ENCODE results near the gene MZF1.
"Not testable (repeated sequence)": the region's sequence is repeated elsewhere in the genome, so short reads cannot be mapped to it uniquely, and the experiment has no call there.

Gene MZF1

DNA sequence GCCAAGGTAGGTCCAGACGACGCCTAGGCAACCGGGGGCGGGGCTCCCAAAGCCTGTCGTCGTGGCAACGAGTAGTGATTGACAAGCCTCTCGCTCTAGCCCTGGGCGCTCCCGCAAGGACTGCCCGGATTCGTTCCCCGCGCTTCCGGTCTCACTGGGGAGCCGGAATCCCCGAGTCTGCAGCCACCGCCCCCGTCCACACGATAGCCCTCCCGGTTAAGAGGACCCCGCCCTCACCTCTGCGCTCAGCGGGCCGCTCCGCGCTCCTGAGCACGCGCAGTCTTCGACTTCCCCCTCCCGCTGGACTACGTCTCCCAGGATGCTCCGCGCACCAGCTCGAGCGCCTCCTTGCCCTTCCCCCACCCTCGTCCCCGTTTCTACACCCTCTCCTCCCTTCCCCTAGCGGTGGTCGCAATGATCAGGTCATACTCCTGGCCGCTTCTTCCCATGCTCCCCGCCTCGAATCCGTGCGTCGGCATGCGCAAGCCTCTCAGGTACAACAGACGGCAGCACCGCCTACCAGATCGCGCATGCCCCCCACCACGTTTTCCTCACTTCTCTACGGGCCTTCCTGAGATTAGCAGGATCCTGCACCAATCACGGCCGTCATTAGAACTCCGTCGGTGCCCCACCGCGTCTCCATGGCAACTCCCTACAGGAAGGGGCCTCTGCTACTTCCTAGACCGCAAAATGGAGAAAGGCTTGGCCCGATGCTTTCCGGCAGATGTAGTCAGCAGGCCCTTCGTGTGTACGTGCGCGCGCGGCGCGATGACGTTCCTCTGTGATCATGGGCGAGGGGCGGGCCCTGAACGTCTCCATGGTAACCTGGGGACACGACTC lies at the start of gene MZF1:
TSS of gene MZF1 (minus strand) at position 518 of the 840 bp plus-strand sequence. CDS start 1,946 bp downstream, outside the sequence.
- Mint-ChIP-seq H3K27ac (peak within 1 kb of the TSS; percentile 99), H3K9me3 (no peaks in the 10 kb centered on the region), H3K36me3 (ENCODE audit: low read depth) (peaks cover 12% of the 10 kb centered on the region), H3K4me1 (ENCODE audit: low read depth) (peaks cover 33% of the 10 kb centered on the region), H3K4me3 (peak within 1 kb of the TSS; percentile 96), H3K27me3 (ENCODE audit: low read depth) (no peaks in the 10 kb centered on the region)

DNA sequence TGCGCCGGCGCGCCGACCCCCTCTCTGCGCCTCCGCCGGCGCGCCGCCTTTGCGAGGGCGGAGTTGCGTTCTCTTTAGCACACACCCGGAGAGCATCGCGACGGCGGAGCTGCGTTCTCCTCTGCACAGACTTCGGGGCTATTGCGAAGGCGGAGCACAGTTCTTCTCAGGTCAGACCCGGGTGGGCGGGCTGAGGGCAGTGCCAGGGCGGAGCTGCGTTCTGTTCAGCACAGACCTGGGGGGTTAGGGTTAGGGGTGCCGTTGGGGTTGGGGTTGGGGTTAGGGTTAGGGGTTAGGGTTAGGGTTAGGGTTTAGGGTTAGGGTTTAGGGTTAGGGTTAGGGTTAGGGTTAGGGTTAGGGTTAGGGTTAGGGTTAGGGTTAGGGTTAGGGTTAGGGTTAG lies 34.1 kb upstream of the MZF1 start:
- H3K4me3 Mint-ChIP-seq; H3K9me3 Mint-ChIP-seq; H3K27me3 Mint-ChIP-seq (ENCODE audit: low read depth); H3K4me1 Mint-ChIP-seq (ENCODE audit: low read depth); H3K27ac Mint-ChIP-seq; H3K36me3 Mint-ChIP-seq (ENCODE audit: low read depth): not testable (repeated sequence)

DNA sequence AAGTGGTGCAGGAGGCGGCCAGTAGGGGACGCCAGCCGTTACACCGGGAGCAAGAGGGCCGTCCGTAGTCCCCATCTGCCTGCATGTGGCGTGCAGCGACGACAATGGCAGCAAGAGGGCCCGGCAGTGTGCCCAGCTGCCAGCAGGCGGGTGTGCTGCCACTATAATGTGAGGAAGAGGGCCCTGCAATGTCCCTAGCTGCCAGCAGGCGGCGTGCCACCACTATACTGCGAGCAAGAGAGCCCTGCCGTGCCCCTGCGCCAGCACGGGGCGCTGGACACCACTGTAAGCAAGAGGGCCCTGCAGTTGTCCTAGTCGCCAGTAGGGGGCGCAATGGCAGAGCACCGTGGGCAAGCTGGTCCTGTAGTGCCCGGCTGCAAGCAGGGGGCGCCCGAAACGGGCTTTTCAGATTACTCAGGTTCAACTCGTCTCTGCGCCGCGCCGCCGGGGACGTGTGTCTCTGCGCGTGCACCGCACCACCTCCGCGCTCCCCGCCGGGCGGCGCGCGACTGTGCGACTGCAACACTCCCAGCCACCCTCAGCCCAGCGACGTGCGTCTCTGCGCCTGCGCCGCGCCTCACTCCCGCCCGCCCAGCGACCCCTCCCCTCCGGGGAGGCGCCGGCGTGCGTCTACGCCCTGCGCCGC lies 33.2 kb upstream of the MZF1 start:
- not testable (repeated sequence) for H3K27me3 Mint-ChIP-seq (ENCODE audit: low read depth); H3K27ac Mint-ChIP-seq; H3K9me3 Mint-ChIP-seq; H3K4me1 Mint-ChIP-seq (ENCODE audit: low read depth); H3K4me3 Mint-ChIP-seq; H3K36me3 Mint-ChIP-seq (ENCODE audit: low read depth)

DNA sequence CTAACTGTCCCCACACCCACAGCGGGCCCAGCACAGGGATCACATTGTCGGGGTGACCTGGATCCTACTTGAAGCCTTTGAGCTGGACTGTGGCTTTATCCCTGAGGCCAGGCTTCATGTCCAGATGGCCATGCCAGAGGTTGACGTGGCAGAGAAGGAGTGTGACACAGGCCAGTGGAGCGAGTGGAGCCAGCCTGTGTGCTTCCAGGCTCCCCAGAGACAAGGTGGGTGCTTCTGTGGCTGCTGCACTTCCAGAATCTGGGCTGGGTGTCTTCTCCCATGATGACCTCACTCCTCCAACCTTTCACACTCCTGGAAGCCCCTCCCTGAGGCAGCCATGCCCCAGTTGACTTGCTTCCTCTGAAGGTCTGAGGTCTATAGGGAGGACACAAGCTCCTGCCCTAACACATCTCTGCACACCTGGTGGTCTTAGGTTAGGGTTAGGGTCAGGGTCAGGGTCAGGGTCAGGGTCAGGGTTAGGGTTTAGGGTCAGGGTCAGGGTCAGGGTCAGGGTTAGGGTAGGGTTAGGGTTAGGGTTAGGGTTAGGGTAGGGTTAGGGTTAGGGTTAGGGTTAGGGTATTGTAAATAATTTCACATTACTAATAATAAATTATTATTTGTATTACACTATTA lies 13.1 kb upstream of the MZF1 start:
- no peak overlapping the region for H3K27ac Mint-ChIP-seq

DNA sequence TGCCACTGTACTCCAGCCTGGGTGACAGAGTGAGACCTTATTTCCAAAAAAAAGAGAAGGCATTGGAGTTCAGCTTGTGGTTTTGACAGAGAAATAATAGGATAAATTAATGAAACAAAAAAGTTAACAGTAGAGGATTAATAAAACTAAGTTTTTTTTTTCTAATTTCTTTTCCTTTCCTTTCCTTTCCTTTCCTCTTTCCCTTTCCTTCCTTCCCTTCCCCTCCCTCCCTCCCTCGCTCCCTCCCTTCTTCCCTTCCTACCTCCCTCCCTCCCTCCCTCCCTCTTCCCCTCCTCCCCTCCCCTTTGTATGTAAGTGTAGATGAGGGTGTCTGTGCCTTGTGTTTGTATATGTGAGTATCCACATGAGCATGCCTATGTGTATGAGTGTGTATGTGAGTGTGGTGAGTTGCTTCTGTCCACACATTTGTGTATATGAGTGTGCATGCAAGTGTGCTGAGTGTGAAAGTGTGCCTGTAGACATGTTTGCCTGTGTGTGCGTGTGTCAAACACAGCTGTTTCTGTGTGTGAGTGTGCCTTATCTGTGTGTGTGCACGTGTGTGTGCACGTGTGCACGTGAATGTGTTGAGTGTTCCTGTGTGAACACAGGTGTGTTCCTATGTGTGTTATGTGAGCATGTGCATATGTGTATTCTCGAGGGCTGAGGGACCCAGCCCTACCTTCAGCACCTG lies 12.5 kb upstream of the MZF1 start:
- Mint-ChIP-seq H3K36me3 (ENCODE audit: low read depth) (peaks cover 12% of the 10 kb centered on the region), H3K27me3 (ENCODE audit: low read depth) (no peaks in the 10 kb centered on the region), H3K4me3 (no peak overlapping the region), H3K4me1 (ENCODE audit: low read depth) (peaks cover 10% of the 10 kb centered on the region), H3K27ac (no peak overlapping the region), H3K9me3 (no peaks in the 10 kb centered on the region)

More for the DNA sequence above, 13.1 kb upstream of the MZF1 start:
- H3K9me3 Mint-ChIP-seq = no peaks in the 10 kb centered on the region
- H3K27me3 Mint-ChIP-seq (ENCODE audit: low read depth) = no peaks in the 10 kb centered on the region
- peaks cover 4% of the 10 kb centered on the region for H3K4me1 Mint-ChIP-seq (ENCODE audit: low read depth)
- no peak overlapping the region for H3K4me3 Mint-ChIP-seq
- peaks cover 11% of the 10 kb centered on the region for H3K36me3 Mint-ChIP-seq (ENCODE audit: low read depth)

DNA sequence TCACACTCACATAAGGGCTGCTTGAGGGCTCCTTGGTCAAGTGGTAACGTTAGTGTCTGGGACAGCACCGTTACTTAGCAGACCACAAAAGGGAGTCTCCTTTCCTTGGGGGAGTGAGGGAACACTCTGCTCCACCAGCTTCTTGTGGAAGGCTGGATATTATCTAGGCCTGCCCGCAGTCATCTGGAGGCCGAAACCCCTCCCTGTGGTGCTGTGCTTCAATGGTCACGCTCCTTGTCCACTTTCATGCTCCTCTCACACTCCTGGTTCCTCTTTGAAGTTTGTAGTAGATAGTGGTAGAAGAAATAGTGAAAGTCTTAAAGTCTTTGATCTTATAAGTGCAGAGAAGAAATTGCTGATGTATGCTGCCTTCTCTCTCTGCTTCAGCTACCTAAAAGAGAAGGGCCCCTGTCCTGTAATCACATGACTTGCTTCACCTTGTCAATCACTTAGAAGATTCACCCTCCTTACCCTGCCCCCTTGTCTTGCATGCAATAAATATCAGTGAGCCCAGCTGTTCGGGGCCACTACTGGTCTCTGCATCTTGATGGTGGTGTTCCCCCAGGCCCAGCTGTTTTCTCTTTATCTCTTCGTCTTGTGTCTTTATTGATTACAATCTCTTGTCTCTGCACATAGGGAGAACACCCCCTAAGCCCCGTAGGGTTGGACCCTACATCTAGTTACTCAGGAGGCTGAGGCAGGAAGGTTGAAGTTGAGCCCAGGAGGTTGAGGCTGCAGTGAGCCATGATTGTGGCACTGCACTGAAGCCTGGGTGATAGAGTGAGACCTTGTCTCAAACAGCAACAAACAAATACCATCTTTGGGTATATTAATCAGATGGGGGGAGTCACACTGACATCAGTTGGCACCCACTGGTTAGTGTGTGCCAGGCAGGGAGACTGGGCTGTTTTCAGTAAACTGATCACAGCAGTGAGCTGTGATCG lies 11.6 kb upstream of the MZF1 start:
- peaks cover 12% of the 10 kb centered on the region for H3K36me3 Mint-ChIP-seq (ENCODE audit: low read depth)
- no peak overlapping the region for H3K27ac Mint-ChIP-seq

DNA sequence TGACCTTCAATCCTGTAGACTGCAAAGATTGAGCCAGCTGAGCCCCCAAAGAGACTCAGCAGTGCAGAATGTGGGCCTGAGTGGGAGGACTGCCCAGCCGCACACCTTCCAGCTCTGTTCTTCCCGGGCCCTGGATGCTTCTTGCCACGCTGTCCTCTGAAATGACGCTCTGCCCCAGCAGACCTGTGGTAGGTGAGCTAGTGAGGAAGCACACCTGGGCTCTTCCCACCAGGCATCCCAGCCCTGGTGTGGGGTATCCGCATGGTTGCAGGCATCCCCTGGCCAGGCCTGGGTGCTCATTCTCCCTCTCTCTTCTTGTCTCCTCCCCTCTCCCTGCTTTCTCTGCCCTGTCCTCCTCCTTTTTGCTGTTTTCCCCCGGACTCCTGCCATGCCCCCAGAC lies 9.8 kb upstream of the MZF1 start:
- H3K9me3 Mint-ChIP-seq = no peaks in the 10 kb centered on the region
- H3K27ac Mint-ChIP-seq = no peak overlapping the region
- peaks cover 15% of the 10 kb centered on the region for H3K4me1 Mint-ChIP-seq (ENCODE audit: low read depth)
- H3K27me3 Mint-ChIP-seq (ENCODE audit: low read depth) = no peaks in the 10 kb centered on the region
- H3K36me3 Mint-ChIP-seq (ENCODE audit: low read depth) = peaks cover 12% of the 10 kb centered on the region
- no peak overlapping the region for H3K4me3 Mint-ChIP-seq

More for the DNA sequence above, 11.6 kb upstream of the MZF1 start:
- no peak overlapping the region for H3K4me3 Mint-ChIP-seq
- peaks cover 10% of the 10 kb centered on the region for H3K4me1 Mint-ChIP-seq (ENCODE audit: low read depth)
- no peaks in the 10 kb centered on the region for H3K27me3 Mint-ChIP-seq (ENCODE audit: low read depth)
- no peaks in the 10 kb centered on the region for H3K9me3 Mint-ChIP-seq

DNA sequence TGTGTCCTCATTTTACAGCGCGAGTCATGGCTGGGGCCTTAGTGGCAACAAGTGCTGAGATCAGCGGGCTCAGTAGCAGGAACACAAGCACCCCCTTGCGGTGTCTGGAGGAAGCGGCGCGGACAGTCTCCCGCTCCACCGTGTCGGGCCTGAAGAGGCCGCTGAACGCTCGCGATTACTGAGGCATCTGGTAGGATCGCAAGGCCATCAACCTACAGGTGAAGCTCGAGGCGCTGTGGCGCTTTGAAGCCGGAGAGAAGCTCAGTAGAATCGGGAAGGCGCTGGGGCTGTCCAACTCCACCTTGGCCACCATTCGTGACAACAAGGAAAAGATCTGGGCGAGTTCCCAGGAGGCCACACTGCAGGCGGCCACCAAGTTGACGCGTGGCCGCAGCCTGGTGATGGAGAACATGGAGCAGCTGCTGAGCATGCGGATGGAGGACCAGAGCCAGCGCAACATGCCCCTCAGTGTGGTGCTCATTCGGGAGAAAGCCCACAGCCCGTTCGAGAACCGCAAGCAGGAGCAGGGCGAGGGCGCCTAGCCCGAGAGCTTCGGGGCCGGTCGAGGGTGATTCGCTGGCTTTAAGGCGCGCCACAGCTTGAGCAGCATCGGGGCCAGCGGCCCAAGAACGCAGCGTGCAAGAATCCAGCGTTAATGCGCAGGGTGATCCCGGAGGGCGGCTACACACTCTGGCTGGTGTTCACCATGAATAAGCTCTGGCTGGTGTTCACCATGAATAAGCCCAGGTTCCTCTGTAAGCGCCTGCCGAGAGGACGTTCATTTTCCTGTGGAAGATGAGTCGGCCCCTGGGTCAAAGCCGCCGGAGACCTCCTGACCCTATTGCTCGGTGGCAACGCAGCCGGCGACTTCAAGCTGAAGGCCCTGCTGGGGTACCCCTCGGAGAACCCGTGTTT lies 8.3 kb upstream of the MZF1 start:
- Mint-ChIP-seq H3K27ac (peak overlapping the region; percentile 75), H3K9me3 (no peaks in the 10 kb centered on the region), H3K36me3 (ENCODE audit: low read depth) (peaks cover 12% of the 10 kb centered on the region), H3K4me3 (no peak overlapping the region), H3K27me3 (ENCODE audit: low read depth) (no peaks in the 10 kb centered on the region), H3K4me1 (ENCODE audit: low read depth) (peaks cover 19% of the 10 kb centered on the region)

DNA sequence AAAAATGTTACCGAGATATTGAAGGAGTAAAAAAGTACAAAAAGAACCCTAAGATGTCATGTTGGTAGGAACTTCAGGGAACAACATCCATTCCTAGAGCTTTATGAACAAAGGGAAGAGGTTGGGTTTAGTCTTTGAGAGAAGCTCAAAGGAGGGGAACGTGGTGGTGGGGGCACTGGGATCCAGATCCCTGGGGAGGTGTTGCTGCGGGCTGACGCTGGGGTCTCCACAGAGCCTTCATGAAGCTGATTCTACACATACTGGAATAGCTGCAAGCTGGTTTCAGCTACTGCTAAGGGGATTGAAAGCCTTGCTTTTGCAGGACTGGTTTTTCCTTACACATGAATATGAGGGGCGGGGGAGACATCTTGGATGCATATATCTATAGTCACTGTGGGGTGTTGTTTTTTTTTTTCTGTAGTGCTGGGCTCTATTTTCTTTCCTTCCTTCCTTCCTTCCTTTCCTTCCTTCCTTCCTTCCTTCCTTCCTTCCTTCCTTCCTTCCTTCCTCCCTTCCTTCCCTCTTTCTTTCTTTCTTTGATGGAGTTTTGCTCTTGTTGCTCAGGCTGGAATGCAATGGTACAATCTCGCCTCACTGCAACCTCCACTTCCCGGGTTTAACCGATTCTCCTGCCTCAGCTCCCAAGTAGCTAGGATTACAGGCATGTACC lies 6.5 kb upstream of the MZF1 start:
- Mint-ChIP-seq H3K27ac (no peak overlapping the region), H3K4me3 (no peak overlapping the region), H3K36me3 (ENCODE audit: low read depth) (peaks cover 11% of the 10 kb centered on the region), H3K27me3 (ENCODE audit: low read depth) (no peaks in the 10 kb centered on the region), H3K4me1 (ENCODE audit: low read depth) (peaks cover 22% of the 10 kb centered on the region), H3K9me3 (no peaks in the 10 kb centered on the region)

DNA sequence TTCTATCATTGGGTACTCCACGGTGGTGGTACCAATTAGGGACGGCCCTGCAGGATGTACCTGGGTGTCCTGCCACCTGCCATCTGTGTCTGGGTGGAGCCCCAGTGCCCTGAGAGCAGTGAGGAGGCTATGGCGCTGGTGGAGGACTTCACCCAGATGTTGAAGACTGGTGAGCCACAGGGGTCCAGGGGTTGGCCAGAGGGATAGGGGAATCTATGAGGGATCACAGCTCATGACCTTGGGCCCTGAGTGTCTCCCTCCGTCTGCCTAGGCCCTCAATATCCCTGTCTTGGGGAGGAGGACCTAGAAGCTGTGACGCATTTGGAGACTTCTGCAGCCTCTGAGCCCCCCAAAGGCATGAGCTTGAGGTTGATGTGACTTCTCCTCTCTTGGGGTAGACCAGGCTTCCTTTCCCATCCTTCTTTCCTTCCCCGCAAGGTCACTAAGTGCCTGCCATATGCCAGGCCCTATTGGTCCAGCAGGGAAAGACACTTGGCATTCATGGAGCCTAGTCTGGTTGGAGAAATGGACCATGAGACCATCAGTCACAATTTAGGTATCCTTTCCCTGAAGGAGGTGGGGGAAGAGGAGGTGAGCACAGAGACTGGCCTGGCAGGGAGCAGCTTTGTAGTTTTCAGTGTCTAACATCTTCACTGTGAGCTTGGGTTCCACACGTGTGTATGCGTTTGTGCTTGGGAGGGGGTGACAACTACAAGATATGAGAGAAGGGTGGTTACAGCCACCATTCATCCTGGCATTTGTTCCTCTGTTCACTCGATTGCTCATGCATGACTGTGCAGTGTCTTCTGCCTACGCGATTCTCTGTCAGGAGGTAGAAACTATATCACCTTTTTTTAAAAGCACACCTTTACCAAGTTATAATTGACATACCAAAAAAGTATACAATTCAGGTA lies 5.1 kb upstream of the MZF1 start:
- Mint-ChIP-seq H3K27ac (no peak overlapping the region), H3K4me3 (no peak overlapping the region), H3K36me3 (ENCODE audit: low read depth) (peaks cover 10% of the 10 kb centered on the region), H3K9me3 (no peaks in the 10 kb centered on the region), H3K27me3 (ENCODE audit: low read depth) (no peaks in the 10 kb centered on the region), H3K4me1 (ENCODE audit: low read depth) (peaks cover 30% of the 10 kb centered on the region)

DNA sequence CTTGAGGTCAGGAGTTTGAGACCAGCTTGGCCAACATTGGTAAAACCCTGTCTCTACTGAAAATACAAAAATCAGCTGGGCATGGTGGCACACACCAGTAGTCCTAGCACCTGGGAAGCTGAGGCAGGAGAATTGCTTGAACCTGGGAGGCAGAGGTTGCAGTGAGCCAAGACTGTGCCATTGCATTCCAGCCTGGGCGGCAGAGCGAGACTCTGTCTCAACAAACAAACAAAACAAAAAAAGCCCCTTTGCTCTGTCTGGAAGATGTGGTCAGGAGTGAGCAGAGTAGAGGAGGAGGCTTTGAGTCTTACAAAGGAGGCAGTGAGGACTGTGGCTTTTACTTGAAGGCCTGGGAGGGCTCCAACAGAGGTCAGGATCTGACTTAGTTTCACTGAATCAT lies 4.4 kb upstream of the MZF1 start:
- H3K27ac Mint-ChIP-seq; H3K9me3 Mint-ChIP-seq; H3K27me3 Mint-ChIP-seq (ENCODE audit: low read depth); H3K36me3 Mint-ChIP-seq (ENCODE audit: low read depth); H3K4me3 Mint-ChIP-seq: not testable (repeated sequence)
- H3K4me1 Mint-ChIP-seq (ENCODE audit: low read depth) = peaks cover 31% of the 10 kb centered on the region

All from T-helper 1 cell treated with Interleukin-12 subunit alpha and Interleukin-12 subunit beta and Interleukin-4 antibody, amounts not matched to agents 30 μg/mL and 1 μg/mL, for 36 hours (primary cell).